H1 (cell line): Measurements from ENCODE around the gene P4HB. TPM values are rescaled to one million over a fixed set of nuclear protein-coding genes. Genes with fewer than 3 reads are reported as not detected.

Experiments used
- CTCF ChIA-PET: fragments of 300-600 bp; sonication (Branson Sonifier 250); formaldehyde crosslinking; loops from one replicate; lab custom pipeline; 2021; ENCODE audit not compliant: partially characterized antibody; lab: Charles Lee
- POLR2A ChIA-PET: fragments of 300-600 bp; sonication (Branson Sonifier 250); formaldehyde crosslinking; loops from one replicate; lab custom pipeline; 2021; ENCODE audit warnings: inconsistent platforms; ENCODE audit not compliant: partially characterized antibody; lab: Charles Lee
- DNase-seq, 2 experiments: peaks; one replicate each; pipeline versions ENCODE4 v3.0.0 to v3.0.0-alpha.2; 2010 to 2022; ENCODE audit warnings: low spot score in 2 of 2, low read depth in 1 of 2, mixed read lengths in 1 of 2
- FAIRE-seq: peaks from 2 replicates; lab custom pipeline; 2011; peaks lifted over from hg19 to GRCh38; lab: Jason Lieb, UNC
- H2AFZ ChIP-seq: 2 replicates; pipeline ENCODE4 v1.8.1; 2012; ENCODE audit warnings: low read length, inconsistent platforms
- H2AK5ac ChIP-seq: 2 replicates; pipeline ENCODE4 v1.6.1; 2013; ENCODE audit warnings: low read depth, low read length
- H2BK120ac ChIP-seq: replicated peaks from 2 replicates; pipeline ENCODE3; 2013; ENCODE audit warnings: low read depth, low read length, inconsistent platforms
- H2BK12ac ChIP-seq: 2 replicates; pipeline ENCODE4 v1.6.1; 2013; ENCODE audit warnings: low read depth, low read length
- H2BK15ac ChIP-seq: 2 replicates; pipeline ENCODE4 v1.6.1; 2013; ENCODE audit warnings: low read length
- H2BK20ac ChIP-seq: 2 replicates; pipeline ENCODE4 v1.6.1; 2013; ENCODE audit warnings: low read length
- H2BK5ac ChIP-seq: 2 replicates; pipeline ENCODE4 v1.6.1; 2013; ENCODE audit warnings: low read depth, low read length
- H3K14ac ChIP-seq: 2 replicates; pipeline ENCODE4 v1.6.1; 2013; ENCODE audit warnings: inconsistent platforms; ENCODE audit not compliant: insufficient read length
- H3K18ac ChIP-seq: 2 replicates; pipeline ENCODE4 v1.6.1; 2013; ENCODE audit warnings: low read length; ENCODE audit errors: extremely low read depth
- H3K23ac ChIP-seq: 2 replicates; pipeline ENCODE4 v1.6.1; 2013; ENCODE audit warnings: inconsistent platforms; ENCODE audit not compliant: insufficient read length
- H3K23me2 ChIP-seq: 2 replicates; pipeline ENCODE4 v1.6.1; 2013; ENCODE audit warnings: low read depth, low read length
- H3K27ac ChIP-seq: 2 replicates; pipeline ENCODE4 v1.6.1; 2011; ENCODE audit warnings: low read depth, low read length, inconsistent platforms
- H3K27me3 ChIP-seq, 4 experiments: replicated peaks in 1 of 4; 1 replicate in 1 of 4; 2 replicates in 3 of 4; pipeline versions ENCODE4 v1.6.1 to v1.8.1; 2011 to 2013; ENCODE audit warnings: low read length in 3 of 4, mild to moderate bottlenecking in 3 of 4, inconsistent platforms in 2 of 4, mixed read lengths in 2 of 4, moderate library complexity in 1 of 4; ENCODE audit not compliant: control insufficient read depth in 3 of 4, insufficient read depth in 3 of 4; ENCODE audit errors: extremely low read depth in 1 of 4
- H3K36me3 ChIP-seq, 4 experiments: 2 replicates each; pipeline versions ENCODE4 v1.6.1 to v1.8.1; 2011 to 2013; ENCODE audit warnings: mild to moderate bottlenecking in 4 of 4, low read length in 3 of 4, moderate library complexity in 2 of 4, control low read depth in 1 of 4, inconsistent platforms in 1 of 4; ENCODE audit not compliant: insufficient read depth in 4 of 4, control insufficient read depth in 2 of 4
- H3K4ac ChIP-seq: replicated peaks from 2 replicates; pipeline ENCODE3; 2013; ENCODE audit warnings: low read length, low read depth, mixed read lengths, inconsistent platforms; ENCODE audit not compliant: insufficient read length
- H3K4me1 ChIP-seq, 4 experiments: replicated peaks in 1 of 4; 1 replicate in 1 of 4; 2 replicates in 3 of 4; pipeline versions ENCODE4 v1.6.1 to v1.8.1; 2011 to 2013; ENCODE audit warnings: low read length in 3 of 4, inconsistent platforms in 2 of 4, mixed read lengths in 1 of 4; ENCODE audit not compliant: insufficient read depth in 4 of 4, control insufficient read depth in 3 of 4
- H3K4me2 ChIP-seq, 2 experiments: 2 replicates each; pipeline versions ENCODE4 v1.6.1 to v1.8.1; 2011 to 2013; ENCODE audit warnings: low read depth in 2 of 2, low read length in 2 of 2, control low read depth in 1 of 2, inconsistent platforms in 1 of 2, mild to moderate bottlenecking in 1 of 2; ENCODE audit not compliant: insufficient read depth in 1 of 2
- H3K4me3 ChIP-seq, 4 experiments: fragments of 200-600, 300-600 bp in 1 of 4; sonication (generic), shearing (Covaris generic), sonication (Bioruptor Twin) in 1 of 4; 2 replicates each; pipeline versions ENCODE4 v1.5.1 to v1.8.1; 2011 to 2016; ENCODE audit warnings: low read length in 4 of 4, low read depth in 3 of 4, control low read depth in 2 of 4, inconsistent platforms in 2 of 4, mild to moderate bottlenecking in 2 of 4, mixed read lengths in 1 of 4, moderate library complexity in 1 of 4; ENCODE audit not compliant: insufficient read depth in 2 of 4; ENCODE audit errors: extremely low read depth in 1 of 4
- H3K56ac ChIP-seq: replicated peaks from 2 replicates; pipeline ENCODE3; 2013; ENCODE audit warnings: low read depth, mild to moderate bottlenecking, mixed read lengths, low read length, inconsistent platforms; ENCODE audit not compliant: insufficient read length
- H3K79me1 ChIP-seq: 2 replicates; pipeline ENCODE4 v1.6.1; 2013; ENCODE audit warnings: low read depth, low read length, control low read depth
- H3K79me2 ChIP-seq, 2 experiments: 2 replicates each; pipeline versions ENCODE4 v1.6.1 to v1.8.1; 2012 to 2013; ENCODE audit warnings: low read length in 2 of 2, mild to moderate bottlenecking in 2 of 2, inconsistent platforms in 1 of 2; ENCODE audit not compliant: insufficient read depth in 2 of 2, control insufficient read depth in 1 of 2
- H3K9ac ChIP-seq, 4 experiments: replicated peaks in 1 of 4; 1 replicate in 1 of 4; 2 replicates in 3 of 4; pipeline versions ENCODE4 v1.6.1 to v1.8.1; 2011 to 2013; ENCODE audit warnings: low read depth in 3 of 4, low read length in 3 of 4, control low read depth in 2 of 4, mild to moderate bottlenecking in 2 of 4, moderate library complexity in 2 of 4, inconsistent platforms in 1 of 4; ENCODE audit errors: extremely low read depth in 1 of 4
- H3K9me3 ChIP-seq, 2 experiments: 2 replicates each; pipeline versions ENCODE4 v1.6.1 to v1.8.1; 2012 to 2013; ENCODE audit warnings: mild to moderate bottlenecking in 2 of 2, moderate library complexity in 2 of 2, control low read depth in 1 of 2, inconsistent platforms in 1 of 2, low read depth in 1 of 2, low read length in 1 of 2, mixed read lengths in 1 of 2; ENCODE audit not compliant: insufficient read depth in 2 of 2
- H4K20me1 ChIP-seq, 2 experiments: replicated peaks in 1 of 2; 2 replicates each; pipeline versions ENCODE3 to v1.8.1; 2011 to 2013; ENCODE audit warnings: inconsistent platforms in 2 of 2, low read length in 2 of 2, mild to moderate bottlenecking in 1 of 2; ENCODE audit not compliant: insufficient read depth in 2 of 2, control insufficient read depth in 1 of 2
- H4K5ac ChIP-seq: 2 replicates; pipeline ENCODE4 v1.6.1; 2013; ENCODE audit warnings: low read length, low read depth, mixed read lengths, inconsistent platforms; ENCODE audit not compliant: insufficient read length
- H4K8ac ChIP-seq: 2 replicates; pipeline ENCODE4 v1.8.0; 2013; ENCODE audit warnings: mild to moderate bottlenecking, moderate library complexity, low read length, inconsistent platforms; ENCODE audit not compliant: insufficient read depth; ENCODE audit errors: extremely low read depth
- H4K91ac ChIP-seq: replicated peaks from 2 replicates; pipeline ENCODE3; 2013; ENCODE audit warnings: low read length, mixed read lengths, inconsistent platforms; ENCODE audit not compliant: insufficient read length
- RAD21 ChIP-seq, 2 experiments: IDR thresholded peaks in 1 of 2; conservative IDR thresholded peaks in 1 of 2; 2 replicates each; pipeline ENCODE4 v1.6.1; 2011; ENCODE audit warnings: low read depth in 2 of 2, low read length in 2 of 2, improper control_type of control experiment in 1 of 2, inconsistent platforms in 1 of 2, mild to moderate bottlenecking in 1 of 2, moderate library complexity in 1 of 2
- WGBS, 2 experiments: shearing (Covaris generic) in 1 of 2; methylation state at CpG; one replicate each; pipeline versions ENCODE4 v1.1.6 to v1.1.7; 2013 to 2015; ENCODE audit warnings: low lambda C conversion rate in 2 of 2, mixed read lengths in 2 of 2, inconsistent platforms in 1 of 2, low coverage in 1 of 2, missing lambda C conversion rate in 1 of 2; ENCODE audit not compliant: insufficient replicate concordance in 2 of 2, insufficient coverage in 1 of 2, insufficient read length in 1 of 2; ENCODE audit errors: extremely low coverage in 1 of 2, missing lambda C conversion rate in 1 of 2; 5-methylcytosine and 5-hydroxymethylcytosine counted together
- polyA plus RNA-seq, 7 experiments: library from polyadenylated mRNA; depleted of rRNA in 3 of 7; stranded (reverse) in 5 of 7; unstranded in 2 of 7; fragments of >200 nt in 5 of 7; fragments of 200-250 nt in 2 of 7; gene quantifications; 1 replicate in 5 of 7; 2 replicates in 1 of 7; 4 replicates in 1 of 7; pipeline versions ENCODE4 v1.2.1 to v1.2.3, GENCODE V29; 2011 to 2013; ENCODE audit warnings: missing spikeins in 2 of 7, mixed read lengths in 2 of 7
- total RNA-seq: library from RNA; stranded (reverse); fragmentation: NEBNext Ultra II Directional; extraction: Animal tissue kit (Norgen Biotek cat#: 25700); gene quantifications from 2 replicates; pipeline ENCODE4 v1.2.1, GENCODE V29; 2021

P4HB gene
- total and polyA plus RNA-seq, 2 of the 8 experiments (the other 6 are each of a cell fraction or from before 2014, with no cell fraction given) = 41.4 to 379 TPM

DNA sequence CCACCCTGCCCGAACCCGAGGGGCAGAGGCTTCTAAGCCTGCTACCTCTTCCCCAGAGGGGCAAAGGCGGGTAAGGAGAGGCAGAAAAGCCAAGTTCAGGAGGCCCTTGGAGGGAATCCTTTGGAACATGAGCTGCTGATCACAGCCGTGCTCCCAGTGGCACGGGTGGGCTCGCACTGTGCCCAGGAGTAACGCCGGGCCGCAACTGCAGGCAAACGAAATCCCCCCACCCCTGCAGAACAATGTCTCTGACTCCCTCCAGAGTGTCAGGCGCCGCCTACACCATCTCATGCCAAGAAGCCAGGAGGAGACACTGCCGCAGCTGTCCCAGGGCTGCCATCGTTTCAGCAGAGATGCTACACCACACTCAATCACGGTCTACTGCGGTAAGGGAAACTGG lies 8.9 kb downstream of the P4HB start:
- DNase-seq (no peak), FAIRE-seq (no peak)
- H3K36me3 ChIP-seq = peaks cover 18 to 58% (median 35%) of the 10 kb centered on the region in 4 experiments; a peak in 6 of 8 replicates
- peaks cover 5 to 14% of the 10 kb centered on the region in 2 experiments for H4K20me1 ChIP-seq
- CTCF ChIA-PET = interaction anchor here (1.1 to 2.3 kb wide), 4 partner anchors 8 to 29 kb away, joined by 3 to 6 read pairs (median 4); no protein-coding TSS in a partner anchor
- H4K5ac ChIP-seq = no peak overlapping the region
- no peak overlapping the region for H3K27ac ChIP-seq
- H3K4me2 ChIP-seq = no peak overlapping the region
- H3K9ac ChIP-seq = no peak overlapping the region
- no peak overlapping the region for H4K91ac ChIP-seq
- no peak overlapping the region for H2BK12ac ChIP-seq
- H2AFZ ChIP-seq = no peak overlapping the region
- no peak overlapping the region for H3K4ac ChIP-seq
- no peak overlapping the region for H3K56ac ChIP-seq
- 90% methylated on average over 13 of the region's 16 CpGs; no CpG with 5 or more reads in 1 of the 2 experiments for WGBS, 2 experiments
- POLR2A ChIA-PET = interaction anchor here (0.5 to 1.8 kb wide), 4 partner anchors 10 to 25 kb away, joined by 3 to 6 read pairs (median 4); partner anchors contain the start of gene P4HB
- no peaks in the 10 kb centered on the region for H3K4me1 ChIP-seq
- no peak overlapping the region for H2BK120ac ChIP-seq
- H3K18ac ChIP-seq = no peak overlapping the region
- no peak overlapping the region for H2AK5ac ChIP-seq
- H2BK15ac ChIP-seq = no peak overlapping the region
- no peak overlapping the region for H3K4me3 ChIP-seq
- no peak overlapping the region for H2BK5ac ChIP-seq
- H3K23me2 ChIP-seq = no peaks in the 10 kb centered on the region
- H3K79me1 ChIP-seq = peaks cover 5% of the 10 kb centered on the region
- H2BK20ac ChIP-seq = no peak overlapping the region
- no peak for TF ChIP-seq RAD21 (IDR thresholded peaks at IDR 0.05 in 1 of 2, conservative IDR thresholded peaks at IDR 0.05 in 1 of 2; ENCODE audit: low read depth in 2 of 2, low read length in 2 of 2)
- H3K23ac ChIP-seq = no peak overlapping the region
- H3K27me3 ChIP-seq = no peaks in the 10 kb centered on the region; a peak in 1 of 7 replicates
- no peaks in the 10 kb centered on the region; a peak in 1 of 4 replicates for H3K79me2 ChIP-seq
- no peak overlapping the region for H3K14ac ChIP-seq
- no peaks in the 10 kb centered on the region for H3K9me3 ChIP-seq
- H4K8ac ChIP-seq = no peak overlapping the region
